Hematopoietic multipotent progenitor cell treated with erythropoietin and hydrocortisone succinate and interleukin-3 and kit ligand, for 8 days (in vitro differentiated cells): ENCODE data around the gene SNAP91.
"Not testable (repeated sequence)": the region's sequence is repeated elsewhere in the genome, so short reads cannot be mapped to it uniquely, and the experiment has no call there.

ENCODE experiments used
- DNase-seq: peaks from one replicate; pipeline ENCODE4 v3.0.0-alpha.2; 2015

The SNAP91 gene, protein sequence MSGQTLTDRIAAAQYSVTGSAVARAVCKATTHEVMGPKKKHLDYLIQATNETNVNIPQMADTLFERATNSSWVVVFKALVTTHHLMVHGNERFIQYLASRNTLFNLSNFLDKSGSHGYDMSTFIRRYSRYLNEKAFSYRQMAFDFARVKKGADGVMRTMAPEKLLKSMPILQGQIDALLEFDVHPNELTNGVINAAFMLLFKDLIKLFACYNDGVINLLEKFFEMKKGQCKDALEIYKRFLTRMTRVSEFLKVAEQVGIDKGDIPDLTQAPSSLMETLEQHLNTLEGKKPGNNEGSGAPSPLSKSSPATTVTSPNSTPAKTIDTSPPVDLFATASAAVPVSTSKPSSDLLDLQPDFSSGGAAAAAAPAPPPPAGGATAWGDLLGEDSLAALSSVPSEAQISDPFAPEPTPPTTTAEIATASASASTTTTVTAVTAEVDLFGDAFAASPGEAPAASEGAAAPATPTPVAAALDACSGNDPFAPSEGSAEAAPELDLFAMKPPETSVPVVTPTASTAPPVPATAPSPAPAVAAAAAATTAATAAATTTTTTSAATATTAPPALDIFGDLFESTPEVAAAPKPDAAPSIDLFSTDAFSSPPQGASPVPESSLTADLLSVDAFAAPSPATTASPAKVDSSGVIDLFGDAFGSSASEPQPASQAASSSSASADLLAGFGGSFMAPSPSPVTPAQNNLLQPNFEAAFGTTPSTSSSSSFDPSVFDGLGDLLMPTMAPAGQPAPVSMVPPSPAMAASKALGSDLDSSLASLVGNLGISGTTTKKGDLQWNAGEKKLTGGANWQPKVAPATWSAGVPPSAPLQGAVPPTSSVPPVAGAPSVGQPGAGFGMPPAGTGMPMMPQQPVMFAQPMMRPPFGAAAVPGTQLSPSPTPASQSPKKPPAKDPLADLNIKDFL

DNA sequence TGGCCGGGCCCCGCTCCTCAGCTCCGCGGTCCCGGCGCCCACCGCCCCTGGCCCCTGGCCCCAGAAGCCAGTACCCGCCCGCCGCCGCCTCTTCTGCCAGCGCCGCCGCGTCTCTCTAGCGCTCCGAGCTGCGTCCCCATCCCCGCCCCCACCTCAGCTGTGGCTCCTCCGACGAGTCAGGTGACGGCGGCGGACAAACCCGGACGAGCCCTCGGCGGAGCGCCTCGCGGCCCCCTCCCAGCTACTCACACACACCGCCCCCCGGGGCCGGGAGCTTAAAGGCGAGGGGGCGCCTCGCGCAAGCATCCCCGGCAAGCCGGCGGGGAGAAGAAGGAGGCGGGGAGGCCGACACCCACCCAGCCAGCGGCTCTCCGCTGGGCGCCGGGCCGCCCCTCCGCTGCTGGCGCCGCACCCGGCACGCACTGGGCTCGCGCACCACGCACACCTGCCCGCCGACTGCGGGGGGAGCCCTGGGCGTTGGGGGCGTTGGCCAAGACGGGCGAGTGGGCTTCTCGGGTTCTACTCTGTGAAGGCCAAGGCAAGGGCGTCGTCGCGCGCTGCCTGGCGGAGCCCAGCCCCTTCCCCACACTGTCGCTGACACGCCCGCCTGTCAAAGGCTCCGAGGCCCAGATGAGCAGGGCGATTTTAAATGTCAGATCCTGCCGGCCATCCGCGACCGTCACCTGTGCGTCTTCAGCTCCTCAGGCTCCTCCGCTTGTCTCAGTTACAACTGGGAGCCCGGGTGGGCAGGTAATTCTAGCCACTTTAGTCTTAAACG lies at the start of gene SNAP91:
SNAP91 (minus strand) TSS at position 132 of the 778 bp plus-strand sequence. CDS start 1,174 bp downstream, outside the sequence.
- no peak for DNase-seq

DNA sequence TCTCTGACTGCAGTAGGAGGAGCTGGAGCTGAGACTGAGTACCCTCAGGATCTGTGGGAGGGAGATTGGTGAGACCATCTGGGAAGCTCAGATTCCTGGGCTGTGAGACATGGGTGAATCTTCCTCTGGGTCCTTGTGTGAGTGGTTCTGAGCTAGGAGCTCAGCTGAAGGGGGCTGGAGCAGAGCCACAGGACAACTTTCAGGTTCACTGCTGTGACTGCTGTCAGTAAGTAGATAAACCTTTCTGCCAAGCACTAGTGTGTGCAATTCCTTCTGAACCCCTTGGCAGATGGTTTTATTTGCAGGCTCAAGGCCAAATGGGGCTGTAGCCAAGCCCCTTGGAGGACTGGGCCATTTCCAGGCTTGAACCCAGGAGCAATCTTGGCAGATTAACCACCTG lies 49.6 kb upstream of the SNAP91 start:
- DNase-seq = no peak

DNA sequence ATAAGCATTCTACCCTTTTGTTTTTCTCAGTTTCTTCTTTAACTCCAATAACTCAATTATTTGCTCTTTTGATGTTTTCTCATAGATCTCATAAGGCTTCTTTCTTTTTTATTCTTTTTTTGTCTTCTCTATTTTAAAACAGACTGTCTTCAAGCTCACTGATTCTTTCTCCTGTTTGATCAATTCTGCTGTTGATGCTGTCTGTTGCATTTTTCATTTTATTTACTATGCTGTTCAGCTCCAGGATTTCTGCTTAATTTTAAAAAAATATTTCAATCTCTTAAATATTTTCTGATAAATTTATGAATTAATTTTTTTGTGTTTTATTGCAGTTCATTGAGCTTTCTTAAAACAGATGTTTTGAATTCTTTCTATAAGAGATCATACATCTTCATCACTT lies 48.1 kb upstream of the SNAP91 start:
- no peak for DNase-seq

DNA sequence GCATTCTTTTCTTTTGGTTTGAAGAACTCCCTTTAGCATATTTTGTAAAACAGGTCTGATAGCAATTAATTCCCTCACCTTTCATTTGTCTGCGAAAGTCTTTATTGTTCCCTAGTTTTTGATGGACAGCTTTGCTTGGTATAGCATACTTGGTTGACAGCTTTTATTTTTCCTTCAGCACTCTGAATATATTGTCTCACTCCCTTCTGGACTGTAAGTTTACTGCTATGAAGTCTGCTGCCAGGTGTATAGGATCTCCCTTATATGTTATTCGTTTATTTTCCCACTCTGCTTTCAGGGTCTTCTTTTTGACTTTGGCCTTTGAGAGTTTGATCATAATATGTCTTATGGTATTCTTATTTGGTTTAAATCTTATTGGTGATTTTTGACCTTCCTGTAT lies 47.7 kb upstream of the SNAP91 start:
- DNase-seq = no peak

DNA sequence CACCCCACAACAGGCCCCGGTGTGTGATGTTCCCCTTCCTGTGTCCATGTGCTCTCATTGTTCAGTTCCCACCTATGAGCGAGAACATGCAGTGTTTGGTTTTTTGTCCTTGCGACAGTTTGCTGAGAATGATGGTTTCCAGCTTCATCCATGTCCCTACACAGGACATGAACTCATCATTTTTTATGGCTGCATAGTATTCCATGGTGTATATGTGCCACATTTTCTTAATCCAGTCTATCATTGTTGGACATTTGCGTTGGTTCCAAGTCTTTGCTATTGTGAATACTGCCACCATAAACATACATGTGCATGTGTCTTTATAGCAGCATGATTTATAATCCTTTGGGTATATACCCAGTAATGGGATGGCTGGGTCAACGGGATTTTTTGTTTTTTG lies 43.5 kb upstream of the SNAP91 start:
- not testable (repeated sequence) for DNase-seq

DNA sequence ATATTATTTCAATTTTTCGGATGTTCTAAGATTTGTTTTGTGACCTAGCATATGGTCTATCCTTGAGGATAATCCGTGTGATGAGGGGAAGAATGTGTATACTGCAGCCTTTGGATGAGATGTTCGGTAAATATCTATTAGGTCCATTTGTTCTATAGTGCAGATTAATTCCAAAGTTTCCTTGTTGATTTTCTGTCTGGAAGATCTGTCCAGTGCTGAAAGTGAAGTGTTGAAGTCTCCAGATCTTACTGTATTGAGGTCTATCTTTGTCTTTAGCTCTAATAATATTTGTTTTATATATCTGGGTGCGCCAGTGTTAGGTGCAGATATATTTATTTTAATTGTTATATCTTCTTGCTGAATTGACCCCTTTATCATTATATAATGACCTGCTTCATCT lies 32.2 kb upstream of the SNAP91 start:
- no peak for DNase-seq

DNA sequence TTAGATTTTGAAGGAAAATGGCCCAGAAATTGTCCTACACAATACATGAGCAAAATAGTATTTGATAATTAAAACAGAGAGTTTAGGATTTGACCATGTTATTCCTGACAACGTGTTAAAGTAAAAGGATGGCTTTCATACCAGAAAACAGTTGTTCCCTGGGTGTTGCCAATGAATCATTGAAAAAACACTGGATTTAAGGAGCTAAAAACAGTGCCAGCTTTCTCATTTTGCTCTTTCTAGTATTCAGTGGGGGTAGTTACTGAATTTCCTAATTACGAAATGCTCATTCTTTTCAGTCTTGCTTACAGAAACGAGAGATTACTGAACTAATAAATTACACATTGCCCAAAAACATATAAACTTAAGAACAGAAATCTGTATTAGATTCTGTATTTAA lies 26.6 kb upstream of the SNAP91 start:
- no peak for DNase-seq

DNA sequence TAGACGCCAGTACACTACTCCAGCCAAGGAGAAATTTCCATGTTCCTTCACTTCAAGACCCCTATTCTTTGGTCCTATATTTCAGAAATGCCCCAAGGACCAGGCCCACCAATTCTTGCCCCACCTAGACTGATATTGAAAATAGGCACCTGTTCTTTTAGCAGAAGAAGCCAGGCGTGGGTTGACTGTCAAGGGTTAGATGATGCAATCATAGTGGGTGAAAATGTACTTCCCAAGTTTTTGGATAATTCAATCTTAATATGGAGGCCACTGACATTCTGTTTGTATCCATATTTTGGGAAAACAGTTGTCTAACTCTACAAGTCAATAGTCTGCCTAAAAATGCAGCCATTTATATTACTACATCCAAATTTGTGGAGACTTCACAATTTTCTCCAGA lies 21.0 kb upstream of the SNAP91 start:
- no peak for DNase-seq

DNA sequence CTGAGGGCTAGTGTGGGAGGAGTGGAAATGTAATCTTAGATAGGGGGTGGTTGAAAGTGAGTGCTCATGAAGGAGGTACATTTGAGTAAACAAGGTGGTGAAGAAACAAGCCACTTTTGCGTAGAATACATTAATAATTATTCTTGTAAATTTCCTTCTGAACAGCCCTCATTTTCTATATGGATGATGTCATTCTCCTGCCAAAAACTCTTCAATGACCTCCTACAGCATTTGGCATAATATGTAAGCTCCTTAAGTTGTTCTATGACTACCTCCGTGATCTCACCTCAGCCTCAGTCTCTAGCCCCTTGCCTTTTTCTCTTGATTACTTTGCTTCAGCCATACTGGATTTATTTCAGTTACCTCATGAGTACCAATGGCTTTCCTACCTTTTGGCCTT lies 14.0 kb upstream of the SNAP91 start:
- DNase-seq = no peak

DNA sequence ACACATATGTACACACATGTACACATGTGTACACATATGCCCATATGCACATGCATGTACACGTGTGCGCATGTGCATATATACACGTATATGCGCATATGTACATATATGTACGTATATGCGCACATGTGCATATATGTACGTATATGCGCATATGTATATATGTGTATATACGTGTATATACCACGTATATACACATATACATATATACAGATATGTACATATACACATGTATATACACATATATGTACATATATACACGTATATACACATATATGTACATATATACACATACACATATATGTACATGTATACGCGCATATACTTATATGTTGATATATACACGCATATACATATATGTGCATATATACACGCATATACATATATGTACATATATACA lies 8.9 kb upstream of the SNAP91 start:
- DNase-seq = no peak

DNA sequence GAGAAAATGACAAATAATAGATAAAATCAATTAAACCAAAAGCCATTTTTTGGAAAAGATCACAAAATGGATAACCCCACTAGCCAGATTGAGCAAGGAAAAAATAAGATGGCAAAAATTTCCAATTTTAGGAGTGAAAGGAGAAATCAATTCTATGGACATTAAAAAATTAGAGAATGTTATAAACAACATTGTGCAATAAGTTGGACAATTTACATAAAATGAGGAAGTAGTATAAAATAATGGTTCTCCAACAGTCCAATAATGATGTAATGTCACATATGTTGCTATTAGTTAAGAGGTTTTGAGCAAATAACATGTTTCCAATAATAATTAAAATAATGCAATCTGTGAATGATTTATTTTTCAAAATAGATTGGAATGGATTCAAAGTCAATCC lies 3.1 kb upstream of the SNAP91 start:
- DNase-seq = no peak

DNA sequence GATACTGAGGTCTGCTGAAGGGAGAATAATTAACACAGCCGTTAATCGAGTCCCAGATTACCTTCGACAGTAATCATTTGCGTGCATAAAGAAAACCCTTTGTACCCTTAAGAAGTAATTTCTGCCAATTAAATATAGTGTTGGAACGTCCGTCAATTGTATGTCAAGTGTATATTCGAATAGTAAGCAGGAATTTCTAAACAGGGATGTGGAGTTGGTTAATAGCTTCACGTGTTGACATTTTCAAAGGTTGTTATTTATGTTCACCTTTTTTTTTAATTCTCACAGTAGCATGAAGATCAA lies 798 bp upstream of the SNAP91 start:
- DNase-seq = no peak

DNA sequence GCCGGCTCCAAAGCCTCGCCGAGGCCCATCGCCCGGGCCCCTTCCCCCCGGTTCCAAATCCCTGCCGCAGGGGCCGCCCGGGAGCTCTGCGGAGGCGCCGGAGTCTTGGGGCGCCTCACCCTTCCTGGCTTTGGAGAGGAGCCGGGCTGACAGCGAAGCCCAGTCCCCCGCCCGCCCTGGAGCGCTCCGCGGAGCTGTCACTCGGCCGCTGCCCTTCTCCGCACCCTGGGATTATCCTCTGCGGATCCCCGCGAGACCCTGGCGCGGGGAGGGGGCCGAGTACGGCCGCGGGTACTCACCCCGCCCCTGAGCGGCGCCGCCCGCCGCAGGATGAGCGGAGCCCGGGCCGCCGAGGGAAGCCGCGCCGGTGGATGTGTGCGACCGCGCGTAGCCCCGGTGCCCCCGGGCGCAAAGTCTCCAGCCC lies 343 bp downstream of the SNAP91 start:
- DNase-seq = no peak

DNA sequence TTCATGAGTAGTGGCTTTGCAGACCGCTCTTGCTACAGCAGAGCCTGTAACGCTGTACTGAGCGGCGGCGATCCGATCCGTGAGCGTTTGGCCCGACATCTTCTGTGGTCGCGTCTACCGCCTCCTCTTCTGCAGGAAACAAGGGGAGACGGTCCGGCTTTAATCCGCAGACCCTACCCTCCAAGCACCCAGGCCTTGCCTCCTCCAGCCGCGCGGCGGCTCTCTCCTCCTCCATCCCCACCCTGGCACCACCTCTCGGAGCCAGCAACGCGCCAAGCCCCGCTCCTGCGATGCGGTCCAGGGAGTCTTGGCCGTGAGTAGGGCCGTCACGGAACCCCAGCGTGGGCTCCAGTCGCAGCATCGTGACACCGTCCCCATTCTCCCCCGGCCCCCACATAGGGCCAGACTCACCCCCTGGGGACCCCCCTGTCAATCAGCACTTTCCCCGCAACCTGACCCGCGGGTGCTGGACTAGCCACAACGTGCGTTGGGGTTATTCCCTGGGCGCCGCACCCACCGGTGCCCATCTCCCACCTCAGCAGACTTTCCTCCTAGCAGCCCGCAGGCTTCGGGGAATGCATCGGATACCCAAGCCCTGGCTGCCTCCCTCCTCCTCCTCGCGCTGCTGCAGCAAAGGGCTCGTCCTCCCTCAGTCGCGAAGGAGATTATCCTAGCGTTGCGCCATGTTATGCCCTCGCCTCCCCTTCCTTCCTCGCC lies 914 bp downstream of the SNAP91 start:
- DNase-seq = no peak

DNA sequence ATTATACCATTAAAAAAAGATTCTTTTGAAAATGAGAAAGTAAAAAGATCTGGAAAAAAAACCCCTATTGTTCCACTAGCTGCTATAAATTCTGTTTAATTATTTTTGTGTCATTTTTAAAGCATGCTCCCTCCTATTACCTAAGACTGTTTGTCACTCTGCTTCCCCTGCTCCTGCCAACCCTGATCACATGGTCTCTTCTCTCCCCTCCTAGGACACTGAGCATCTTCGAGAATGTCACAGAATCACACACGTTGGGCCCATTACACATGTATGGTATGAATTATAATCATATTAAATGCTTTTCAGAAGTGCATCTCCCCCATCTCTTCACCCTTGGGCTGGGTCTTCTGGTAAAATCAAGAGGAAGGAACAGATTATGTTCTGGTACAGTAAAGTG lies 6.2 kb downstream of the SNAP91 start:
- DNase-seq = no peak

DNA sequence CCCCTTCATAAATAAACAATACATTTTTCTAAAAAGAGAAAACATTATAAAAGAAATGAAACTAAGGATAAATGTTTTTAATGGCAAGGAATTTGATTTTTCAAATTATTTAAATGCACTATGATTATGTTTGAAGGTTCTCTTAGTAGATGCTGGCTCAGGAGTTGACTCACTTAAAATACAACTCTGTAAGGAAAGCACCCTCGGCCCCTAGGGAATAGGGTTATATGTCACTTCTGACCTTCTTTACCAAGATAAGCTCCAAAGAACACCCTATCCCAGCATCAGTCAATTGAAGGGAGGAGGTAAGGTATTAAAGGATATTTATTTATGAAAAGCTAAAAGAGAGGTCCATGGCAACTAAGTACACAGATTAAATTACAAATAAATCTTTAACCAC lies 6.8 kb downstream of the SNAP91 start:
- DNase-seq = no peak

DNA sequence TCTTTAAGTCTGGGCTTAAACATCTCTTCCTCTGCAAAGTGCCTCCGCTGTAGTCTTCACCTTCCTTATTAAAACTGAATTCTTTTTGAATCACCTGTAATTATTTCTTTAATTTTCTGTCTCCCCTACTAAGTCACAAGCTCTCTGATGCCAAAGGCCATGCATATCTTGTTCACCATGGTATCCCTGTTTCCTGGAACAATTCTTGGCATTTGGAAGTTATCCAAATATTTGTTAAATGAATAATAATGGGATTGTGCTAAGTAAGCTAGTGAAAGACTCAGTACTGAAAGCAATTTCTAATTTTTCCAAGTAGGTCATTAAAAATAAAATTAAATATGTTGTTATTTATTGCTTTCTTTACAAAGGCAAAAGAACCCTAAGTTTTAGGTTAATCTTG lies 12.2 kb downstream of the SNAP91 start:
- DNase-seq = no peak

DNA sequence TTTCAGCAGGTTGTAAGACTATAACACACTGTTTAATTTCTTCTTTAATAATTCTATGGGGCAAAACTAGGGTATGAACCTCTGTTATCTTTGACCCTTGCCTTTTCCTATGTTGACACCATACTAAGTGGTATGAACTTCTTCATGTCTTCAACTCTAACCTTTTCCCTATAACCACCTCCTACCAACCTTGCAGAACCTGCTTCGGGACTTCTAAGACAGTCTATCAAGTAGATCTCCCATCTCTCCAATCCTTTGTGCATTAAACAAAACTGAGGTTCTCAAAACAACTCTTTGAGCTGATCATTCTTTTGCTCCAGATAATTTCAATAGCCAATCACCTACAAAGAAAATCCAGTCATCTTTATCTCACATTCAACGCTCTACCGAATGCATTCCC lies 23.4 kb downstream of the SNAP91 start:
- no peak for DNase-seq

DNA sequence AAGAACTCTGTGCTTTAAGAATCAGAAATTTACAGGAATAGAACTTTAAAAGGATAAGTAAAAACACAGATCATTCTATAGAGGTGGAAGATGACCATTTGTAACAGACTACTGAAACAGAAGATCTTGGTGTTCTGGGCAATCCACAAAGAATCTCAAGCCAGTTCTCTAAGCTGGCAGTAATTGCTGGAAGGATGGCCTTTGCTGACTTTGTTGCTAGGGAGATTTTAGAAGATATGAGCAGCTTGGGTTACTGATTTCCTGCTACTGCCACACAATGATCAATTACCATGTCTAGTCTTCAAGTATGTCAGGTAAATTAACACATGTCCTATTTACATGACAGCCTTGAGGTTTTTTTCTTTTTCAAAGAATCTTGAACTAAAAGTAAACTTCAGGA lies 31.1 kb downstream of the SNAP91 start:
- no peak for DNase-seq

DNA sequence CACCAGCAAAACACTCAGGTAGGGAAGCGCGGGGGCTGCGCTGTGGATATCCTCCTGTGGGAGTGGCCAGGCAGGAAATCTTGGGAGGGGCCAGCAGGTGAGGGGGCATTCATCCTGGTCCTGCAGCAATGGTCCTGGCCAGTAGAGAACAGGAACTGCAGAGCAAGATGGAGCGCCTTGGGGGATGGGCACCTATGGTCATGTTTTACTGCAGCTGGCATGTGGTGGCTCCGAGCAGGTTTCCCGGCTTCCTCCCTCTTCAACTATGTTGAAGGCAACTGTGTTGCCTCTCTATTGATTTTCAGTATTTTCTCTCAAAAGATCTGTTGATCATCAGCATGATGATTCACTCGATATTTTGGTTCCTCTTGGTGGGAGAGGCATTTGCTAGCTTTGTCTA lies 70.9 kb downstream of the SNAP91 start:
- no peak for DNase-seq

DNA sequence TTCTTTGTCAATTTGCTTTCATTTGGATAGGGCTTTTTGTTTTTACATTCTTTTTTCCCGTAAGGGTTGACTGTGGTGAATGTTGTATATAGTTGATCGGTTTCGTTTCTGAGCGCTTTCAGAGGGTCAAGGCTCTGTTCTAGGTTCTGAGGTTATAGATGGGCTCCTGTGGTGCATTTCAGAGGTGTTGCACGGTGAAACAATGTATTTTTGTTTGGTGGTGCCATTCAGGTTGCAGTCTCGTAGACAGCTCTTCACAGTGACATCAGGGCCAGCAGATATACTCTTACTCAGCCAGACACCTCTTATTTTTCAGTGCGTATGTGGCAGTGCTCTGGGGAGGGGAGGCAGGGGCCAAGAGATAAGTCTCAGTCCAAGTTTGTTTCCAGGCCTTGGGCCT lies 72.1 kb downstream of the SNAP91 start:
- no peak for DNase-seq

DNA sequence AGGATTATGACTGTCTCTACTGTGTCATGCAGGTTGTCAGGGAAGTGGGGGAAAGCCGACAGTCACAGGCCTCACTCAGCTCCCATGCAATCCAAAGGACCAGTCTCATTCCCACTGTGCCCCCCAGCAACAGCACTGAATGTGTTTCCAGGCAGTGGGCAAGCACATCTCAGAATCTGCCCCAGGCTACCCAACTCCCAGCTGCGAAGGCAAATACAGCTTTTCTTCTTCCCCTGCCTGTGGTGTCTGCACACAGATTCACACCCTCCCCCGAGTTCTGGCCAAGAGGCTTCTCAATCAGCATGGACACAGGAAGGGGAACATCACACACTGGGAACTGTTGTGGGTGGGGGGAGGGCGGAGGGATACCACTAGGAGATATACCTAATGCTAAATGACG lies 75.3 kb downstream of the SNAP91 start:
- no peak for DNase-seq

DNA sequence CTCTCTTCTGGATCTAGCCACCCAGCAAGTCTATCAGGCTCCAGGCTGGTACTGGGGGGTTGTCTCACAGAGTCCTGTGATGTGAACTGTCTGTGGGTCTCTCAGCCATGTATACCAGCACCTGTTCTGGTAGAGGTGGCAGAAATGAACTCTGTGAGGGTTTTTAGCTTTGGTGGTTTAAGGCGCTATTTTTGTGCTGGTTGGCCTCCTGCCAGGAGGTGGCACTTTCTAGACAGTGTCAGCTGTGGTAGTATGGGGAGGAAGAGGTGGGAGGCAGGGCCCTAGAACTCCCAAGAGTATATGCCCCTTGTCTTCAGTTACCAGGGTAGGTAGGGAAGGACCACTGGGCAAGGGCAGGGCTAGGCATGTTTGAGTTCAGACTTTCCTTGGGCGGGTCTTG lies 75.8 kb downstream of the SNAP91 start:
- no peak for DNase-seq
